HepG2 (cell line): Measurements from ENCODE around the gene USB1. TPM values are rescaled to one million over a fixed set of nuclear protein-coding genes. Genes with fewer than 3 reads are reported as not detected.

Source experiments
- CAMTA2 ChIP-seq: sonication (generic); formaldehyde crosslinking; IDR thresholded peaks from 2 replicates; pipeline ENCODE4 v1.4.0; 2020; ENCODE audit warnings: mild to moderate bottlenecking, missing genetic modification reagents, borderline replicate concordance
- E2F1 ChIP-seq: sonication (generic); formaldehyde crosslinking; IDR thresholded peaks from 2 replicates; pipeline ENCODE4 v1.5.0; 2020; ENCODE audit warnings: missing genetic modification reagents
- HOXD1 ChIP-seq: sonication (generic); formaldehyde crosslinking; IDR thresholded peaks from 2 replicates; pipeline ENCODE4 v1.5.0; 2020; ENCODE audit warnings: missing genetic modification reagents
- LRRFIP1 ChIP-seq: sonication (generic); formaldehyde crosslinking; conservative IDR thresholded peaks from 2 replicates; pipeline ENCODE4 v1.4.0; 2020; ENCODE audit warnings: missing genetic modification reagents
- MTF1 ChIP-seq: sonication (generic); formaldehyde crosslinking; IDR thresholded peaks from 2 replicates; pipeline ENCODE4 v1.5.0; 2020; ENCODE audit warnings: missing genetic modification reagents
- MYPOP ChIP-seq: sonication (generic); formaldehyde crosslinking; IDR thresholded peaks from 2 replicates; pipeline ENCODE4 v1.8.1; 2023; ENCODE audit warnings: mild to moderate bottlenecking, moderate library complexity, missing genetic modification reagents
- NAIF1 ChIP-seq: sonication (generic); formaldehyde crosslinking; IDR thresholded peaks from 2 replicates; pipeline ENCODE4 v1.5.0; 2020; ENCODE audit warnings: mild to moderate bottlenecking, missing genetic modification reagents, borderline replicate concordance
- NR2F6 ChIP-seq, 2 experiments: IDR thresholded peaks; 2 replicates each; pipeline ENCODE4 v1.6.1; 2016; ENCODE audit warnings: antibody characterized with exemption in 1 of 2, mild to moderate bottlenecking in 1 of 2
- RXRA ChIP-seq: sonication (generic); formaldehyde crosslinking; IDR thresholded peaks from 2 replicates; pipeline ENCODE4 v1.5.1; 2020; ENCODE audit warnings: missing genetic modification reagents
- SMAD9 ChIP-seq: sonication (generic); formaldehyde crosslinking; IDR thresholded peaks from 2 replicates; pipeline ENCODE4 v1.5.1; 2020; ENCODE audit warnings: mild to moderate bottlenecking, missing genetic modification reagents
- TBP ChIP-seq: sonication (generic); formaldehyde crosslinking; IDR thresholded peaks from 2 replicates; pipeline ENCODE4 v1.5.0; 2020; ENCODE audit warnings: missing genetic modification reagents
- THRA ChIP-seq: sonication (generic); formaldehyde crosslinking; IDR thresholded peaks from 2 replicates; pipeline ENCODE4 v1.4.0; 2020; ENCODE audit warnings: missing genetic modification reagents, borderline replicate concordance
- YEATS2 ChIP-seq: sonication (generic); formaldehyde crosslinking; IDR thresholded peaks from 2 replicates; pipeline ENCODE4 v1.4.0; 2020; ENCODE audit warnings: missing genetic modification reagents, borderline replicate concordance
- ZNF20 ChIP-seq: sonication (generic); formaldehyde crosslinking; IDR thresholded peaks from 2 replicates; pipeline ENCODE4 v1.4.0; 2020; ENCODE audit warnings: mild to moderate bottlenecking, moderate library complexity, missing genetic modification reagents
- ZNF292 ChIP-seq: sonication (generic); formaldehyde crosslinking; IDR thresholded peaks from 2 replicates; pipeline ENCODE4 v1.8.1; 2022; ENCODE audit warnings: mild to moderate bottlenecking, low read depth, missing genetic modification reagents, borderline replicate concordance
- ZNF775 ChIP-seq: sonication (generic); formaldehyde crosslinking; IDR thresholded peaks from 2 replicates; pipeline ENCODE4 v1.4.0; 2020; ENCODE audit warnings: missing genetic modification reagents, mild to moderate bottlenecking, moderate library complexity, borderline replicate concordance
- ZNF816 ChIP-seq: sonication (generic); formaldehyde crosslinking; IDR thresholded peaks from 2 replicates; pipeline ENCODE4 v1.8.0; 2022; ENCODE audit warnings: missing genetic modification reagents, mild to moderate bottlenecking, borderline replicate concordance
- polyA plus RNA-seq, 8 experiments: library from polyadenylated mRNA; depleted of rRNA in 3 of 8; stranded (reverse) in 7 of 8; unstranded in 1 of 8; fragments of >200 nt; fragmentation: Illumina TruSeq in 4 of 8; extraction: Trizol in 4 of 8; gene quantifications; 2 replicates each; pipeline versions ENCODE4 v1.2.1 to v1.2.3, GENCODE V29; 2011 to 2016; ENCODE audit warnings: low read depth in 4 of 8, missing spikeins in 1 of 8, mixed read lengths in 1 of 8; ENCODE audit not compliant: insufficient read depth in 1 of 8
- total RNA-seq, 5 experiments: library from RNA; depleted of rRNA; stranded (reverse); fragments of >200 nt; fragmentation: Illumina TruSeq; extraction: Trizol; gene quantifications; 2 replicates each; pipeline ENCODE4 v1.2.3, GENCODE V29; 2016; ENCODE audit warnings: low read depth in 1 of 5
- TF ChIP-seq, protein P1 (sequence below): sonication (generic); formaldehyde crosslinking; IDR thresholded peaks from 2 replicates; pipeline ENCODE4 v1.8.1; 2023; ENCODE audit warnings: missing genetic modification reagents, inconsistent platforms, borderline replicate concordance
- TF ChIP-seq, protein P2 (sequence below): sonication (generic); IDR thresholded peaks from 2 replicates; pipeline ENCODE4 v1.6.1; 2016; ENCODE audit warnings: low read depth, borderline replicate concordance

USB1 gene
- total and polyA plus RNA-seq, 2 of the 13 experiments (the other 11 are each of a cell fraction or from before 2014, with no cell fraction given): 16.7 to 65.4 TPM

DNA sequence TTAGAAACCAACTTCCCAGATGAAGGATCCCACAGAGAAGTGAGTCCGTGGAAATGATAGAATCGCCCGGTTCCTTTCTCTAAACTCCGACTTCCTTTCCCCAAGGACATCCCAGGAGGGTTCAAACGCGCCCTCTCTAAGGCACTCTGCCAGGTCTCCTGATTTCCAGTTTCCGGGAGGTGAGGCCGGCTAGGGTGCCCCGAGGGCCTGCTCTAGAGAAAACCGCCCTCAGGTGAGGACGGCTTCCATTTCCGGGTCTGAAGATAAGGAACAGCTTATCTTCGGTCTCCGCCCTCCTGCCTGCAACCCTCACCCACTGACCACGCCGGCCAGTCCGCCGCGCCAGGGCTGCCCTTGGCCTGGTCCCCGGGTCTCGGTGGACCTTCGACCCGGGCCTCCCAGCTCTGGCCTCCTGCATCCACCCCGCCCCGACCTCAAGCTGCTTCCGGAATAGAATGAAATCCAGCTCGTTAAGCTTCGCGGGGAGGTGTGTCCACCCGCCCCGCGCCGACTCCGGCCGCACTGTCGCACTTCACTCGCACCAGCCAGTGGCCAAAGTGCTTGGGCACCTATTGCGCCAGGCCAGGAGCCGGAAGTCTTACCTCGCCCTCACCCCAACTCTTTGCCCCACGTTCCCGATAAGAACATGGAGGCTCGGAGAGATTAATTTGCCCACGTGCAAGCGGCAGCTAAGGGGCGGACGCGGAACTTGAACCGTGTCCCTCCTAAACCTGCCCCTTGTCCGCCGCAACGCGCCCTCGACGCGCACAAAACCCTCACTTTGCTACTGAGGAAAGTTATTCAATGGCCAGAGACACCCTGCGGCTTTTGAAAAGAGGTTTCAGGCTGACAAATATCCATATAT lies 23.5 kb downstream of the USB1 start (continued):
- TF ChIP-seq, protein P1, sequence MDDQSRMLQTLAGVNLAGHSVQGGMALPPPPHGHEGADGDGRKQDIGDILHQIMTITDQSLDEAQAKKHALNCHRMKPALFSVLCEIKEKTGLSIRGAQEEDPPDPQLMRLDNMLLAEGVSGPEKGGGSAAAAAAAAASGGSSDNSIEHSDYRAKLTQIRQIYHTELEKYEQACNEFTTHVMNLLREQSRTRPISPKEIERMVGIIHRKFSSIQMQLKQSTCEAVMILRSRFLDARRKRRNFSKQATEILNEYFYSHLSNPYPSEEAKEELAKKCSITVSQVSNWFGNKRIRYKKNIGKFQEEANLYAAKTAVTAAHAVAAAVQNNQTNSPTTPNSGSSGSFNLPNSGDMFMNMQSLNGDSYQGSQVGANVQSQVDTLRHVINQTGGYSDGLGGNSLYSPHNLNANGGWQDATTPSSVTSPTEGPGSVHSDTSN (CRISPR knock-in tag): no peak
- TF ChIP-seq E2F1 (CRISPR knock-in tag): peak; percentile 85
- no peak for TF ChIP-seq LRRFIP1 (CRISPR knock-in tag)
- no peak for TF ChIP-seq CAMTA2 (CRISPR knock-in tag)
- peak; percentile 88; the same call in 1 of the 2 replicates for TF ChIP-seq THRA (CRISPR knock-in tag)
- TF ChIP-seq SMAD9 (CRISPR knock-in tag): no peak
- TF ChIP-seq MTF1: no peak; the same call in 1 of the 2 replicates
- TF ChIP-seq RXRA (CRISPR knock-in tag): peak; percentile 96
- TF ChIP-seq ZNF292 (CRISPR knock-in tag): no peak; the same call in 1 of the 2 replicates
- peak; percentile 92 for TF ChIP-seq MYPOP (CRISPR knock-in tag)
- TF ChIP-seq, protein P2, sequence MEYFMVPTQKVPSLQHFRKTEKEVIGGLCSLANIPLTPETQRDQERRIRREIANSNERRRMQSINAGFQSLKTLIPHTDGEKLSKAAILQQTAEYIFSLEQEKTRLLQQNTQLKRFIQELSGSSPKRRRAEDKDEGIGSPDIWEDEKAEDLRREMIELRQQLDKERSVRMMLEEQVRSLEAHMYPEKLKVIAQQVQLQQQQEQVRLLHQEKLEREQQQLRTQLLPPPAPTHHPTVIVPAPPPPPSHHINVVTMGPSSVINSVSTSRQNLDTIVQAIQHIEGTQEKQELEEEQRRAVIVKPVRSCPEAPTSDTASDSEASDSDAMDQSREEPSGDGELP: peak; percentile 78; the same call in 1 of the 2 replicates
- TF ChIP-seq ZNF775 (CRISPR knock-in tag): 0 out of 2 replicates have a peak, but pooled peaks have one; percentile 20
- peak; percentile 79 for TF ChIP-seq NR2F6 (IDR thresholded peaks at IDR 0.05)
- peak; percentile 93 for TF ChIP-seq NR2F6 (CRISPR knock-in tag; IDR thresholded peaks at IDR 0.05)
- peak; percentile 64 for TF ChIP-seq YEATS2
- TF ChIP-seq ZNF816 (CRISPR knock-in tag): no peak; the same call in 1 of the 2 replicates
- no peak for TF ChIP-seq TBP
- TF ChIP-seq HOXD1: peak; percentile 72; the same call in 1 of the 2 replicates
- TF ChIP-seq NAIF1 (CRISPR knock-in tag): peak; percentile 90
- TF ChIP-seq ZNF20 (CRISPR knock-in tag): no peak
